GM18867 (cell line): Measurements from ENCODE around the gene USP2.

Experiments used
- ATAC-seq: cut with Tn5 transposase; IDR thresholded peaks from one replicate; pipeline ENCODE4 v1.9.1; 2021; ENCODE audit warnings: mild to moderate bottlenecking, moderate library complexity; ENCODE audit not compliant: unreplicated experiment

The USP2 gene

GRCh38 chr11:119377112-119377901 is 4.2 kb downstream of the USP2 start:
- ATAC-seq, result no peak

GRCh38 chr11:119376197-119376847 is 5.2 kb downstream of the USP2 start:
- ATAC-seq, result no peak

- no peak for ATAC-seq
Measured at GRCh38 chr11:119375337-119376196, 5.9 kb downstream of the USP2 start.

- ATAC-seq, result no peak
Measured at GRCh38 chr11:119374632-119375336, 6.7 kb downstream of the USP2 start.

- no peak for ATAC-seq
Measured at GRCh38 chr11:119373921-119374631, 7.4 kb downstream of the USP2 start.

- no peak for ATAC-seq
Measured at GRCh38 chr11:119373059-119373920, 8.2 kb downstream of the USP2 start.

- no peak for ATAC-seq
Measured at GRCh38 chr11:119372260-119373058, 9.0 kb downstream of the USP2 start.

GRCh38 chr11:119371778-119372182 is 9.7 kb downstream of the USP2 start:
- no peak for ATAC-seq

- ATAC-seq, result no peak
Measured at GRCh38 chr11:119371067-119371601, 10.4 kb downstream of the USP2 start.

- peak; percentile 72 for ATAC-seq
Measured at GRCh38 chr11:119370486-119371046, 10.9 kb downstream of the USP2 start.

- ATAC-seq, result no peak
Measured at GRCh38 chr11:119369132-119369925, 12.2 kb downstream of the USP2 start.

GRCh38 chr11:119368121-119369034 is 13.1 kb downstream of the USP2 start:
- ATAC-seq, result no peak

GRCh38 chr11:119367661-119368120 is 13.8 kb downstream of the USP2 start:
- ATAC-seq, result no peak

GRCh38 chr11:119366690-119367620 is 14.5 kb downstream of the USP2 start:
- ATAC-seq, result no peak

- ATAC-seq, result no peak
Measured at GRCh38 chr11:119365071-119365591, 16.4 kb downstream of the USP2 start.
